ENCODE measurements around the gene RSAD2. TPM values are rescaled to one million over a fixed set of nuclear protein-coding genes. Genes with fewer than 3 reads are reported as not detected.
A peak's percentile ranks its signal among the peaks of the same experiment; 100 is the strongest.

The RSAD2 gene
- total and polyA plus RNA-seq, 9 of the 15 experiments (the other 6 are each of a cell fraction or from before 2014, with no cell fraction given), result 0.15 to 1.4 (median 0.28) TPM

- TF ChIP-seq NFIX (CRISPR knock-in tag; IDR thresholded peaks at IDR 0.05; ENCODE audit: low read depth), result no peak
- TF ChIP-seq ZNF668 (CRISPR knock-in tag; IDR thresholded peaks at IDR 0.05), result peak; percentile 38; the same call in 1 of the 2 replicates
- TF ChIP-seq SMAD1 (IDR thresholded peaks at IDR 0.05; ENCODE audit: low read depth, low read length, partially characterized antibody), result peak; percentile 89
- TF ChIP-seq SIN3A (IDR thresholded peaks at IDR 0.05; ENCODE audit: borderline replicate concordance in 2 of 2, control insufficient read depth in 1 of 2, low read depth in 2 of 2, low read length in 2 of 2), result no peak
- no peak for TF ChIP-seq POLR2A (conservative IDR thresholded peaks at IDR 0.05)
- peak; percentile 75 for TF ChIP-seq ZNF24 (IDR thresholded peaks at IDR 0.05)
- no peak for TF ChIP-seq RFX5 (IDR thresholded peaks at IDR 0.05; ENCODE audit: low read depth, low read length)
- TF ChIP-seq, protein P1, sequence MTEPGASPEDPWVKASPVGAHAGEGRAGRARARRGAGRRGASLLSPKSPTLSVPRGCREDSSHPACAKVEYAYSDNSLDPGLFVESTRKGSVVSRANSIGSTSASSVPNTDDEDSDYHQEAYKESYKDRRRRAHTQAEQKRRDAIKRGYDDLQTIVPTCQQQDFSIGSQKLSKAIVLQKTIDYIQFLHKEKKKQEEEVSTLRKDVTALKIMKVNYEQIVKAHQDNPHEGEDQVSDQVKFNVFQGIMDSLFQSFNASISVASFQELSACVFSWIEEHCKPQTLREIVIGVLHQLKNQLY (CRISPR knock-in tag; conservative IDR thresholded peaks at IDR 0.05), result no peak
- TF ChIP-seq, protein P2, sequence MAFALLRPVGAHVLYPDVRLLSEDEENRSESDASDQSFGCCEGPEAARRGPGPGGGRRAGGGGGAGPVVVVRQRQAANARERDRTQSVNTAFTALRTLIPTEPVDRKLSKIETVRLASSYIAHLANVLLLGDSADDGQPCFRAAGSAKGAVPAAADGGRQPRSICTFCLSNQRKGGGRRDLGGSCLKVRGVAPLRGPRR (CRISPR knock-in tag; IDR thresholded peaks at IDR 0.05), result no peak
- TF ChIP-seq HMBOX1 (IDR thresholded peaks at IDR 0.05), result 0 out of 2 replicates have a peak, but pooled peaks have one; percentile 44
- no peak for TF ChIP-seq HNRNPUL1 (IDR thresholded peaks at IDR 0.05; ENCODE audit: low read length)
- peak; percentile 98 for TF ChIP-seq ZNF644 (tag; IDR thresholded peaks at IDR 0.05; ENCODE audit: low read depth)
- peak; percentile 94 for TF ChIP-seq ZNF197 (CRISPR knock-in tag; IDR thresholded peaks at IDR 0.05; ENCODE audit: low read depth)
- TF ChIP-seq, protein P3, sequence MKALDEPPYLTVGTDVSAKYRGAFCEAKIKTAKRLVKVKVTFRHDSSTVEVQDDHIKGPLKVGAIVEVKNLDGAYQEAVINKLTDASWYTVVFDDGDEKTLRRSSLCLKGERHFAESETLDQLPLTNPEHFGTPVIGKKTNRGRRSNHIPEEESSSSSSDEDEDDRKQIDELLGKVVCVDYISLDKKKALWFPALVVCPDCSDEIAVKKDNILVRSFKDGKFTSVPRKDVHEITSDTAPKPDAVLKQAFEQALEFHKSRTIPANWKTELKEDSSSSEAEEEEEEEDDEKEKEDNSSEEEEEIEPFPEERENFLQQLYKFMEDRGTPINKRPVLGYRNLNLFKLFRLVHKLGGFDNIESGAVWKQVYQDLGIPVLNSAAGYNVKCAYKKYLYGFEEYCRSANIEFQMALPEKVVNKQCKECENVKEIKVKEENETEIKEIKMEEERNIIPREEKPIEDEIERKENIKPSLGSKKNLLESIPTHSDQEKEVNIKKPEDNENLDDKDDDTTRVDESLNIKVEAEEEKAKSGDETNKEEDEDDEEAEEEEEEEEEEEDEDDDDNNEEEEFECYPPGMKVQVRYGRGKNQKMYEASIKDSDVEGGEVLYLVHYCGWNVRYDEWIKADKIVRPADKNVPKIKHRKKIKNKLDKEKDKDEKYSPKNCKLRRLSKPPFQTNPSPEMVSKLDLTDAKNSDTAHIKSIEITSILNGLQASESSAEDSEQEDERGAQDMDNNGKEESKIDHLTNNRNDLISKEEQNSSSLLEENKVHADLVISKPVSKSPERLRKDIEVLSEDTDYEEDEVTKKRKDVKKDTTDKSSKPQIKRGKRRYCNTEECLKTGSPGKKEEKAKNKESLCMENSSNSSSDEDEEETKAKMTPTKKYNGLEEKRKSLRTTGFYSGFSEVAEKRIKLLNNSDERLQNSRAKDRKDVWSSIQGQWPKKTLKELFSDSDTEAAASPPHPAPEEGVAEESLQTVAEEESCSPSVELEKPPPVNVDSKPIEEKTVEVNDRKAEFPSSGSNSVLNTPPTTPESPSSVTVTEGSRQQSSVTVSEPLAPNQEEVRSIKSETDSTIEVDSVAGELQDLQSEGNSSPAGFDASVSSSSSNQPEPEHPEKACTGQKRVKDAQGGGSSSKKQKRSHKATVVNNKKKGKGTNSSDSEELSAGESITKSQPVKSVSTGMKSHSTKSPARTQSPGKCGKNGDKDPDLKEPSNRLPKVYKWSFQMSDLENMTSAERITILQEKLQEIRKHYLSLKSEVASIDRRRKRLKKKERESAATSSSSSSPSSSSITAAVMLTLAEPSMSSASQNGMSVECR (CRISPR knock-in tag; IDR thresholded peaks at IDR 0.05), result no peak
- TF ChIP-seq ZNF384 (IDR thresholded peaks at IDR 0.05; ENCODE audit: low read depth, low read length), result no peak
- no peak for TF ChIP-seq KDM5B (IDR thresholded peaks at IDR 0.05; ENCODE audit: insufficient replicate concordance, low read depth, low read length)
- TF ChIP-seq ESRRA (IDR thresholded peaks at IDR 0.05; ENCODE audit: borderline replicate concordance, low read depth), result peak; percentile 82
- TF ChIP-seq ETV1 (tag; conservative IDR thresholded peaks at IDR 0.05; ENCODE audit: low read depth), result peak; percentile 71
- TF ChIP-seq SMARCC2 (IDR thresholded peaks at IDR 0.05; ENCODE audit: low read depth), result peak; percentile 96; the same call in 1 of the 2 replicates
- no peak for TF ChIP-seq E2F6 (IDR thresholded peaks at IDR 0.05; ENCODE audit: borderline replicate concordance in 1 of 2, extremely low read depth in 1 of 2, insufficient read depth in 1 of 2, insufficient read length in 1 of 2, low read depth in 1 of 2, low read length in 1 of 2, poor library complexity in 1 of 2, severe bottlenecking in 1 of 2)
Measured at GRCh38 chr2:6893876-6894482, 16.4 kb downstream of the RSAD2 start (continued).
